Measurements from ENCODE around the gene PID1. TPM values are rescaled to one million over a fixed set of nuclear protein-coding genes. Genes with fewer than 3 reads are reported as not detected.

PID1 gene
- total RNA-seq, 1 donor from 2014 or later = 83.2 TPM

GRCh38 chr2:229254206-229254605 is 16.9 kb downstream of the PID1 start:
- H3K27me3 ChIP-seq = no peaks in the 10 kb centered on the region
- TF ChIP-seq POLR2AphosphoS5 (IDR thresholded peaks at IDR 0.05; ENCODE audit: insufficient read depth in 1 of 2, low read depth in 1 of 2) (no peak), CTCF (IDR thresholded peaks at IDR 0.05) (no peak), POLR2A (IDR thresholded peaks at IDR 0.05) (no peak)
- intact Hi-C loops (cut with DNase I) = no loop called here
- H3K27ac ChIP-seq = peak overlapping the region; percentile 17
- H3K4me3 ChIP-seq = no peak overlapping the region
- H3K36me3 ChIP-seq = no peaks in the 10 kb centered on the region
- H3K9me3 ChIP-seq = no peaks in the 10 kb centered on the region
- H3K4me1 ChIP-seq = peaks cover 15% of the 10 kb centered on the region
- DNase-seq (ENCODE audit: extremely low spot score in 2 of 2) = no peak

- H3K36me3 ChIP-seq = no peaks in the 10 kb centered on the region
- intact Hi-C loops (cut with DNase I) = no loop called here
- no peak for DNase-seq (ENCODE audit: extremely low spot score in 2 of 2)
- H3K4me1 ChIP-seq = peaks cover 15% of the 10 kb centered on the region
- H3K27me3 ChIP-seq = no peaks in the 10 kb centered on the region
- no peaks in the 10 kb centered on the region for H3K9me3 ChIP-seq
- TF ChIP-seq POLR2AphosphoS5 (IDR thresholded peaks at IDR 0.05; ENCODE audit: insufficient read depth in 1 of 2, low read depth in 1 of 2) (no peak), POLR2A (IDR thresholded peaks at IDR 0.05) (no peak), CTCF (IDR thresholded peaks at IDR 0.05) (no peak)
- no peak overlapping the region for H3K27ac ChIP-seq
- H3K4me3 ChIP-seq = no peak overlapping the region
These were observed 18.1 kb downstream of the PID1 start for GRCh38 chr2:229252996-229253395.

- H3K27ac ChIP-seq = no peak overlapping the region
- intact Hi-C loops (cut with DNase I) = no loop called here
- no peaks in the 10 kb centered on the region for H3K9me3 ChIP-seq
- no peak overlapping the region for H3K4me3 ChIP-seq
- no peaks in the 10 kb centered on the region for H3K27me3 ChIP-seq
- peaks cover 15% of the 10 kb centered on the region for H3K4me1 ChIP-seq
- no peak for TF ChIP-seq CTCF (IDR thresholded peaks at IDR 0.05)
- no peak for TF ChIP-seq POLR2A (IDR thresholded peaks at IDR 0.05)
- no peak for TF ChIP-seq POLR2AphosphoS5 (IDR thresholded peaks at IDR 0.05; ENCODE audit: insufficient read depth in 1 of 2, low read depth in 1 of 2)
- H3K36me3 ChIP-seq = no peaks in the 10 kb centered on the region
- no peak for DNase-seq (ENCODE audit: extremely low spot score in 2 of 2)
These were observed 18.8 kb downstream of the PID1 start for GRCh38 chr2:229252280-229252679.

GRCh38 chr2:229249536-229249935 is 21.6 kb downstream of the PID1 start:
- Histone ChIP-seq H3K4me3 (no peak overlapping the region), H3K9me3 (no peaks in the 10 kb centered on the region), H3K27ac (no peak overlapping the region), H3K4me1 (peaks cover 22% of the 10 kb centered on the region), H3K27me3 (no peaks in the 10 kb centered on the region), H3K36me3 (no peaks in the 10 kb centered on the region)
- intact Hi-C loops (cut with DNase I) = no loop called here
- DNase-seq (ENCODE audit: extremely low spot score in 2 of 2) = no peak
- no peak for TF ChIP-seq POLR2AphosphoS5 (IDR thresholded peaks at IDR 0.05; ENCODE audit: insufficient read depth in 1 of 2, low read depth in 1 of 2)
- no peak for TF ChIP-seq CTCF (IDR thresholded peaks at IDR 0.05)
- no peak for TF ChIP-seq POLR2A (IDR thresholded peaks at IDR 0.05)

- TF ChIP-seq CTCF (IDR thresholded peaks at IDR 0.05) = no peak
- no peak for TF ChIP-seq POLR2A (IDR thresholded peaks at IDR 0.05)
- no peak for DNase-seq (ENCODE audit: extremely low spot score in 2 of 2)
- Histone ChIP-seq H3K9me3 (peaks cover under 1% of the 10 kb centered on the region), H3K27ac (no peak overlapping the region), H3K4me1 (peaks cover 15% of the 10 kb centered on the region), H3K36me3 (no peaks in the 10 kb centered on the region), H3K4me3 (no peak overlapping the region), H3K27me3 (no peaks in the 10 kb centered on the region)
- intact Hi-C loops (cut with DNase I) = no loop called here
These were observed 24.8 kb downstream of the PID1 start for GRCh38 chr2:229246334-229246733.
